WTC11 (cell line): ENCODE data around the gene EEF2K. TPM values are rescaled to one million over a fixed set of nuclear protein-coding genes. Genes with fewer than 3 reads are reported as not detected.

ENCODE experiments used
- ATAC-seq: fragments of 200-7000 bp; cut with Tn5 transposase; 2 replicates; pipeline ENCODE4 v1.10.0; 2021; ENCODE audit warnings: mild to moderate bottlenecking, moderate library complexity
- CTCF ChIA-PET: fragments of 300-600 bp; sonication (Branson Sonifier 250); formaldehyde crosslinking; loops from one replicate; lab custom pipeline; 2021; ENCODE audit warnings: antibody characterized with exemption; lab: Charles Lee
- POLR2A ChIA-PET: fragments of 350-600 bp; sonication (Branson Sonifier 250); formaldehyde crosslinking; loops from one replicate; lab custom pipeline; 2021; ENCODE audit warnings: antibody characterized with exemption; lab: Charles Lee
- DNase-seq: peaks from one replicate; pipeline ENCODE4 v3.0.0; 2021; ENCODE audit warnings: low spot score
- H3K27ac Mint-ChIP-seq: 2 replicates; pipeline ENCODE4 v1.8.0; 2021; ENCODE audit warnings: mixed read lengths
- H3K27me3 Mint-ChIP-seq: 2 replicates; pipeline ENCODE4 v1.8.0; 2021; ENCODE audit warnings: low read depth, mild to moderate bottlenecking, moderate library complexity, mixed read lengths
- H3K36me3 Mint-ChIP-seq: 2 replicates; pipeline ENCODE4 v1.8.0; 2021; ENCODE audit warnings: mixed read lengths
- H3K4me1 Mint-ChIP-seq: 2 replicates; pipeline ENCODE4 v1.8.0; 2022; ENCODE audit warnings: mixed read lengths
- H3K4me3 Mint-ChIP-seq: 2 replicates; pipeline ENCODE4 v1.8.0; 2021; ENCODE audit warnings: mild to moderate bottlenecking, moderate library complexity, mixed read lengths
- H3K9me3 Mint-ChIP-seq: 2 replicates; pipeline ENCODE4 v1.8.0; 2021; ENCODE audit warnings: mixed read lengths
- E2F4 ChIP-seq: sonication (generic); formaldehyde crosslinking; IDR thresholded peaks from 2 replicates; pipeline ENCODE4 v1.8.1; 2022; ENCODE audit warnings: low read depth, mild to moderate bottlenecking, moderate library complexity, missing genetic modification reagents, borderline replicate concordance
- EMX1 ChIP-seq: fragments of 250-450 bp; sonication (Bioruptor Pico); IDR thresholded peaks from 2 replicates; pipeline ENCODE4 v1.8.0; 2021; ENCODE audit warnings: mild to moderate bottlenecking
- ERG ChIP-seq: fragments of 250-450 bp; sonication (Bioruptor Pico); IDR thresholded peaks from 2 replicates; pipeline ENCODE4 v1.8.0; 2021; ENCODE audit warnings: mild to moderate bottlenecking
- NR1H2 ChIP-seq: sonication (generic); formaldehyde crosslinking; IDR thresholded peaks from 2 replicates; pipeline ENCODE4 v1.9.0; 2021; ENCODE audit warnings: mild to moderate bottlenecking, moderate library complexity, missing genetic modification reagents
- PRDM15 ChIP-seq: sonication (generic); formaldehyde crosslinking; IDR thresholded peaks from 2 replicates; pipeline ENCODE4 v1.8.0; 2022; ENCODE audit warnings: missing genetic modification reagents
- TP53 ChIP-seq: sonication (generic); formaldehyde crosslinking; IDR thresholded peaks from 2 replicates; pipeline ENCODE4 v1.8.1; 2023; ENCODE audit warnings: mild to moderate bottlenecking, missing genetic modification reagents
- total RNA-seq: library from RNA; stranded (reverse); gene quantifications from 3 replicates; pipeline ENCODE4 v1.2.3, GENCODE V29; 2021
- TF ChIP-seq, protein P1 (sequence below): sonication (generic); formaldehyde crosslinking; IDR thresholded peaks from 2 replicates; pipeline ENCODE4 v1.8.0; 2022; ENCODE audit warnings: mild to moderate bottlenecking, missing genetic modification reagents
- TF ChIP-seq, protein P2 (sequence below): fragments of 250-450 bp; sonication (Bioruptor Pico); IDR thresholded peaks from 2 replicates; pipeline ENCODE4 v1.9.0; 2021; ENCODE audit warnings: mild to moderate bottlenecking
- TF ChIP-seq, protein P3 (sequence below): fragments of 250-450 bp; sonication (Bioruptor Pico); conservative IDR thresholded peaks from 2 replicates; pipeline ENCODE4 v1.9.0; 2021; ENCODE audit warnings: mild to moderate bottlenecking

Gene EEF2K
- total RNA-seq, 1 experiment from 2014 or later: 26.7 TPM

DNA sequence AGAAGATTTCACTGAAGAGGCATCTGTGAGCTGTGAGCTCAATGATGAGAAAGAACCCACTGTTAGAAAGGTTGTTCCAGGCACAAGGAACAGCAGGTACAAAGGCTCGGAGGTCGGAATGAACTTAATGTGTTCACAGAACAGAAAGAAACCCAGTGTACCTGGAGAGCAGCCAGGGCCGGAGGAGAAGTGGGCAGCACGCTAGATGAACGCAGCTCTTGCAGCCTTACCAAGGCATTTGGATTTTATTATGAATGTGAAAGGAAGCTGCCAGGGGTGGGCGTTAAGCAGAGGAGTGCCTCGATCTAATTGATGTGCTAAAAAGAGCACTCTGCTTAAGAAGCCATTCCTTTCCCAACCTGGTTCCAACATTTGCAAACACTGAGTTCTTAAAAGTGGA is 19.0 kb downstream of the EEF2K start:
- H3K4me3 Mint-ChIP-seq: peak overlapping the region; percentile 6; the same call in 1 of the 2 replicates
- CTCF ChIA-PET: interaction anchor here (0.6 to 1.7 kb wide), 6 partner anchors 17 to 105 kb away, joined by 3 to 7 read pairs (median 4); no protein-coding TSS in a partner anchor
- peaks cover 10% of the 10 kb centered on the region for H3K36me3 Mint-ChIP-seq
- peaks cover 21% of the 10 kb centered on the region for H3K4me1 Mint-ChIP-seq
- 0 out of 2 replicates have a peak, but pooled peaks have one; percentile 23 for TF ChIP-seq PRDM15 (CRISPR knock-in tag)
- TF ChIP-seq, protein P1, sequence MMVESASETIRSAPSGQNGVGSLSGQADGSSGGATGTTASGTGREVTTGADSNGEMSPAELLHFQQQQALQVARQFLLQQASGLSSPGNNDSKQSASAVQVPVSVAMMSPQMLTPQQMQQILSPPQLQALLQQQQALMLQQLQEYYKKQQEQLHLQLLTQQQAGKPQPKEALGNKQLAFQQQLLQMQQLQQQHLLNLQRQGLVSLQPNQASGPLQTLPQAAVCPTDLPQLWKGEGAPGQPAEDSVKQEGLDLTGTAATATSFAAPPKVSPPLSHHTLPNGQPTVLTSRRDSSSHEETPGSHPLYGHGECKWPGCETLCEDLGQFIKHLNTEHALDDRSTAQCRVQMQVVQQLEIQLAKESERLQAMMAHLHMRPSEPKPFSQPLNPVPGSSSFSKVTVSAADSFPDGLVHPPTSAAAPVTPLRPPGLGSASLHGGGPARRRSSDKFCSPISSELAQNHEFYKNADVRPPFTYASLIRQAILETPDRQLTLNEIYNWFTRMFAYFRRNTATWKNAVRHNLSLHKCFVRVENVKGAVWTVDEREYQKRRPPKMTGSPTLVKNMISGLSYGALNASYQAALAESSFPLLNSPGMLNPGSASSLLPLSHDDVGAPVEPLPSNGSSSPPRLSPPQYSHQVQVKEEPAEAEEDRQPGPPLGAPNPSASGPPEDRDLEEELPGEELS (CRISPR knock-in tag): no peak
- TF ChIP-seq, protein P2, sequence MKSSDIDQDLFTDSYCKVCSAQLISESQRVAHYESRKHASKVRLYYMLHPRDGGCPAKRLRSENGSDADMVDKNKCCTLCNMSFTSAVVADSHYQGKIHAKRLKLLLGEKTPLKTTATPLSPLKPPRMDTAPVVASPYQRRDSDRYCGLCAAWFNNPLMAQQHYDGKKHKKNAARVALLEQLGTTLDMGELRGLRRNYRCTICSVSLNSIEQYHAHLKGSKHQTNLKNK: no peak
- TF ChIP-seq, all 79 proteins: peak for 1
- Mint-ChIP-seq H3K9me3 (no peaks in the 10 kb centered on the region), H3K27ac (peak overlapping the region; percentile 92), H3K27me3 (no peaks in the 10 kb centered on the region)
- POLR2A ChIA-PET: interaction anchor here (0.9 kb wide), 1 partner anchor 34 kb away, joined by 4 read pairs; no protein-coding TSS in a partner anchor
- DNase-seq (peak; percentile 21), ATAC-seq (peak; percentile 80)

DNA sequence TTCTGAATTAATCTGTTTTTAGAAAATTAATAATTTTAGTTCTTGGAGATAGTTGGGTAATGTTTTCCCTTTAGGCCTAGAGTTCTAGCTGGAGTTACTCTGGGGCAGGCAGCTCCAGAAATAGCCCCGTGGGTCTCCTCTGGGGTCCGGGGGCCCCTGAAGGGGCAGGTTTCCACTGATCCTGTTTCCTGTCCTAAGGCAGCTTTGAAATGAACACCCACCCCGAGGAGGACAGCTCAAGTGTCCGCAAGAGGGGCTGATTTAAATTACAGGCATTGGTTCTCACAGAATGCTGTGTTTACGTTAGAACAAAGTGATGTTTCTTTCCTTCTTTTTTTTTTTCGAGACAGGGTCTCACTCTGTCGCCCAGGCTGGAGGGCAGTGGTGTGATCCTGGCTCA is 23.8 kb downstream of the EEF2K start:
- Mint-ChIP-seq H3K9me3 (no peaks in the 10 kb centered on the region), H3K4me1 (peaks cover 10% of the 10 kb centered on the region), H3K27ac (peak overlapping the region; percentile 86; the same call in 1 of the 2 replicates), H3K36me3 (peaks cover 10% of the 10 kb centered on the region), H3K27me3 (no peaks in the 10 kb centered on the region), H3K4me3 (no peak overlapping the region)
- DNase-seq (no peak), ATAC-seq (no peak)
- ChIA-PET POLR2A (no interaction called here), CTCF (interaction anchor here (1.2 kb wide), 1 partner anchor 24 kb away, joined by 3 read pairs; the partner anchor contains the start of gene EEF2K)
- TF ChIP-seq, protein P3, sequence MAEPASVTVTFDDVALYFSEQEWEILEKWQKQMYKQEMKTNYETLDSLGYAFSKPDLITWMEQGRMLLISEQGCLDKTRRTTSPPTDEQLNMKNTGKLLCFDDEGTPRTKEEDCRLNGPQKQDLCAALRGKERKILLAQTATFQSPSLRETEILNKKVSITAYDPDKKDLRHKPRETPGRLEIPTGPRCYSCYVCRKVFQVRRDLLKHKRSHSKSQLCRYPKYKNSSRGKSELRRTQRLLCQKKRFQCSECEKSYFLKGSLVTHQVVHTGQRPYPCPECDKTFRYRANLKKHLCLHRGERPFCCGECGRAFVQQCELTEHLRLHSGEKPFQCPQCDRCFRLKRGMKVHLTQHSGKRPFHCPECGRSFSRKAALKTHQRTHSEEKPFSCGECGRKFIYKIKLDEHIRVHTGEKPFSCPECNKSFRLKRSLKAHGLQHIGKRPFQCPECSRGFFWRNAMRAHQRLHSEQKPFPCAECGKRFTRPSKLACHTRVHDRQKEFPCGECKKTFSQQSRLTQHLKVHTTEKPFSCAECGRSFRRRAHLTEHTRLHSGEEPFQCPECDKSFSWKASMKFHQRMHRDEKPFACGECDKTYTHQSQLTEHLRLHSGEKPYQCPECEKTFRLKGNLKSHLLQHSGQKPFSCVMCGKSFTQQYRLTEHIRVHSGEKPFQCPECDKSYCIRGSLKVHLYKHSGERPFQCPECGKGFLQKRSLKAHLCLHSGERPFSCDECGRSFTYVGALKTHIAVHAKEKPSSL: no peak
- no peak for TF ChIP-seq EMX1 (CRISPR knock-in tag)
- TF ChIP-seq TP53 (CRISPR knock-in tag): no peak
- TF ChIP-seq NR1H2 (CRISPR knock-in tag): no peak
- no peak for TF ChIP-seq ERG (CRISPR knock-in tag)
- no peak for TF ChIP-seq E2F4 (CRISPR knock-in tag)
